ENCODE measurements around the gene RDH14. TPM values are rescaled to one million over a fixed set of nuclear protein-coding genes. Genes with fewer than 3 reads are reported as not detected.

RDH14 gene, protein sequence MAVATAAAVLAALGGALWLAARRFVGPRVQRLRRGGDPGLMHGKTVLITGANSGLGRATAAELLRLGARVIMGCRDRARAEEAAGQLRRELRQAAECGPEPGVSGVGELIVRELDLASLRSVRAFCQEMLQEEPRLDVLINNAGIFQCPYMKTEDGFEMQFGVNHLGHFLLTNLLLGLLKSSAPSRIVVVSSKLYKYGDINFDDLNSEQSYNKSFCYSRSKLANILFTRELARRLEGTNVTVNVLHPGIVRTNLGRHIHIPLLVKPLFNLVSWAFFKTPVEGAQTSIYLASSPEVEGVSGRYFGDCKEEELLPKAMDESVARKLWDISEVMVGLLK
- 19.3 and 26.9 TPM in 2 replicates for polyA plus RNA-seq (2014; cell fraction: cytosol; rRNA removed)
- 15.0 and 22.3 TPM in 2 replicates for polyA plus RNA-seq (2014; cell fraction: nucleus; rRNA removed)

- DNase-seq (ENCODE audit: low spot score) = peak; percentile 95
Measured at GRCh38 chr2:18560031-18560796, at the start of gene RDH14. TSS of gene RDH14 (minus strand) at chr2:18560653. CDS start at chr2:18560572, 81 bp downstream.

- no peak for DNase-seq (ENCODE audit: low spot score)
Measured at GRCh38 chr2:18610090-18610489, 49.6 kb upstream of the RDH14 start.

GRCh38 chr2:18605115-18605514, 44.7 kb upstream of the RDH14 start:
- no peak for DNase-seq (ENCODE audit: low spot score)

- no peak for DNase-seq (ENCODE audit: low spot score)
Measured at GRCh38 chr2:18604531-18604885, 44.1 kb upstream of the RDH14 start.

DNA sequence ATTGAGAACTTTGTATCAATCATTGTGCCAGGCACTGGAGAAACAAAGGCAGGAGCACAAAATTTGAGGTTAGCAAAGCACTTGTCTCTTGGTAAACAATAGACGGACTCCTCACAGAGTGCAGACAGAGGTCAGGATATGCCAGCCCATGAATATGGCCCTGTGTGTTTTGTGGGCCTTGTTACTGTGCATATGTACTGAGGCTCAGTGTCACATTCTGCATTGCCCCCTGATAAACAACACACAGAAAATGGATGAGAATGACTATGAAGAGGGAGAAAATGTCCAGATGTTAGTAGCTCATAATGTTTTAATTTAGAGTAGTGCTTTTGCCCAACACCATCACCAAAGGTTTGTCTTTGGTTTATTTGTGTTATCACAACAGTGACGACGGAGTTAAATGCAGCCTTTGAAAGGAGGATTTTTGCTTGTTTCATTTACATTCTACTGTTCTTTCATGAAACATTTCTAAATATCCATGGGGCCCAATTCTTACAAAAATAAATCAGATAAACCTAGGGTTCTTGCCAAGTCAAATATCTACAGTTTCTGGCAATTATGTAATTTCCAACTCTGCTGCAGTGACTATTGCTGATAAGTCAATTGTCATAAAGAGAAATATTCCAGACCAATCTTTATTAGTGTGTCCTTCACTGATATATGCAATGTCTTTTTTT, 43.5 kb upstream of the RDH14 start:
- DNase-seq (ENCODE audit: low spot score) = no peak

GRCh38 chr2:18602298-18602697, 41.8 kb upstream of the RDH14 start:
- DNase-seq (ENCODE audit: low spot score) = no peak

DNA sequence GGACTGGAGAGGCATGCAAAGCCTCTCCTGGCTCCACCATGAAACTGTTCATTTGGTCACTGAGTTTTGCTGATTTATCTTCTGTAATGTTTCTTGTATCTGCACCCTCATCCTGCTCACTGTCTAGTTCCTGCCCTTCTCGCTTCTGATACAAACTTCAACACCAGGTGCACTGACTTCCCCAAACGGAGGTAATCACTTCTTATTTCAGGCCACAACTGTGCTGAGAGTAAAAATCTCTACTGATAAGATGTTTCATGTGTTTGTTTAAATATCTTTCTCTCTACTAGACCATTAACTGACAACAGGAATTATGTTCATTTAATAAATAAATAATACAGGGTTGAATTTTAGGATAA, 39.8 kb upstream of the RDH14 start:
- DNase-seq (ENCODE audit: low spot score) = no peak

- DNase-seq (ENCODE audit: low spot score) = no peak
Measured at GRCh38 chr2:18599509-18600254, 39.2 kb upstream of the RDH14 start.

- DNase-seq (ENCODE audit: low spot score) = no peak
Measured at GRCh38 chr2:18598848-18599484, 38.5 kb upstream of the RDH14 start.

- no peak for DNase-seq (ENCODE audit: low spot score)
Measured at GRCh38 chr2:18597618-18598017, 37.2 kb upstream of the RDH14 start.

- DNase-seq (ENCODE audit: low spot score) = no peak
Measured at GRCh38 chr2:18596993-18597392, 36.5 kb upstream of the RDH14 start.

DNA sequence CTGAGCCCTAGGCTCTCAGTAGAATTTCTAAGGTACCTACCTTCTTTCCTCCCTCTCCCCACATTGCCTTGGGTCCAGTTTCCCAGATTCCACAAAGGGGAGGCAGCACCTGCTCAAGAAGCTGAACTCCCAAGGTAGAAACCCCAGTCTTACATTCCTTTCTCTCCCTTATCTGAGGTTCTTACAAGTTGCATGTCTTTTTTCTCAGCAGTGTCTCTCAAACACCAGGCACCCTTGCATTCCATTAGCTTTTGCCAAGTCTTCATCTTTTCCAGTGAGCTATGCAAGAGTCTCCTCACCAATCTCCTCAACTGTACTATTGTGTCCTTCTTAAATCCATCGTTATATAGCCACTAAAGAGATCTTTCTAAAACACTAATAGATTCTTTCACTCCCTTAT, 33.0 kb upstream of the RDH14 start:
- no peak for DNase-seq (ENCODE audit: low spot score)

DNA sequence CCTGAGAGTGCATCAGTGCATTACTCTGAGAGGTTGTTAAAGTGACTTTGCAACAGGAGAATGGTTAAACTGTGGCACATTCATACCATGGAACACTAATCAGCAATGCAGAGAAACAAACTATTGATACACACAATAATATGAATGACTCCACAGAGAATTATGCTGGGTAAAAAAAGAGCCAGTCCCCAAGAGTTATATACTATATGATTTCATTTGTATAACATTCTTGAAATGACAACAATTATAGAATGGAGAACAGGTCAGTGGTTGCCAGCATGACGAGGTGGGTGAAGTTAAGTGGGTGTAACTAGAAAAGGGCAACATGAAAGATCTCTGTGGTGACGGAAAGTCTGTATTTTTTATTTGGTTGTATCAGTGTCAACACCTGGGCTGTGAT, 31.9 kb upstream of the RDH14 start:
- no peak for DNase-seq (ENCODE audit: low spot score)

DNA sequence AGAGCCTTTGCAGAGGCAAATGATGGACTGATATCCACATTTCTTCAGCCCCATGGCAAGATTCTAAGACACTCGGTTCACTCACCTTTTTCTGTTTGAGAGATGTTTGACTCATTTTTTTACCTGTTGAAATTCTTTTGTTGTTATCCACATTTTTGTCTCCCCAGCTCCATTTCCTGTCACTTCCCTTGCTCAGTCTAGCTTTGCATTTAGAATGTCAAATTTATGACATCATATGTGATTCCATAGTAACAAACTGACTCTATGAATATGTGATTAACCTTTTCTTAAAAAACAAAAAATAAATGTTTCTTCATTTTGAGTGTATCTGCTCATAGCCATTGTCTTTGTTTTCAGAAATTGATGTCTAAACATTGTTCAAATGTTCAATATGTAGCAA, 28.9 kb upstream of the RDH14 start, which contains the start of gene NT5C1B:
TSS of gene NT5C1B (minus strand) at position 216 of the 400 bp plus-strand sequence. CDS start at position 115, 101 bp downstream.
- no peak for DNase-seq (ENCODE audit: low spot score)

DNA sequence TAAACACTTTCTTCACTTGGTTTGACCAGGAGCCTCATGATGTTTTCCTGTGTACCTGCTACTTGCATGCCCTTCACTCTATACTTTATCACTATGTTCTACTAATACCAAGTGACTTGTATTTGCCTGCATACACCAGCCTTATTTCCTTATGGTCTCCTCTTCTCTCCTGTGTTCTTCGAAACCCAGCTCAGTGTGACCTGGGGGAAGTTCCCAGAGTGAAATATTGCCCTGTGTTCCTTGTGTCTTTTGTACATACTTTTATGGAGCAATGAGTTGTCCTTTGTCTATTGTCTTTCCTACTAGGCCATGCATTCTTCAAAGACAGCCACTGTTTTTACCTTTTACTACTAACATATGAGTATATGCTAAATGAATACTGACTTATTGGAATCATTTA, 28.3 kb upstream of the RDH14 start:
- no peak for DNase-seq (ENCODE audit: low spot score)

DNA sequence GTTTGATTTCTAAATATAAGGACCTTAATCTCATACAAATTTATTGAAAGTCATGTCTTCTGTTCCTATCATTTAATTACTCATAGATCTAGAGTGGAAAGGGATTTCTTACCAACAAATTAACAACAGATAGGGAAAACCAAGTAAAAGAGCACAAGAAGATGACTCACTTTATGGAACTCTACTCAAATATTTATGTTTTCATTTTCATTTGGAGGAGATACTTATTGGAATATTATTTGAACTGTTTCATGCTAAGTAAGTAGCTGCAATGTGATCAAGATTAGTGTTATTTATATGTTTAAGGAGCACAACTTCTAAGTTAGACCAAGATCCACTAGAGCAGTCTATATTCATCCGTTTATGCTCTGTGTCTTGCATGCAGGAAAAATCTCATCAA, 27.6 kb upstream of the RDH14 start:
- no peak for DNase-seq (ENCODE audit: low spot score)

- no peak for DNase-seq (ENCODE audit: low spot score)
Measured at GRCh38 chr2:18585526-18585925, 25.1 kb upstream of the RDH14 start.

DNA sequence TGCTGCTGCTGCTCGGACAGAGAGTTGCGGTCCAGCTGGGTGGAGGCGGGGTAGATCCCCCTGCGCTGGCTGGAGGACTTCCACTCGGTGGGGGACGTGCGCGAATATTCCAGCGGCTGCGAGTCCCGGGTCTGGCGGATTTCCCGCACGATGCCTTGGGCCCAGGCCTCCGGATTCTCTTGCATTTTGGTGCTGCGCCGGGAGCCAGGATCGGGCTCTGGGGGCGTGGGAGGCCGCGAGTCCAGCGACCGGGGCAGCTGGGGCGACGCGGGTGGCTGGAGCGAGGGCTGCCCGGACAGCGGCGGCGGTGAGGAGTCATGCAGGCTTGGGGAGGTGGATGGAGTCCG, 24.1 kb upstream of the RDH14 start:
- DNase-seq (ENCODE audit: low spot score) = no peak

GRCh38 chr2:18583905-18584607, 23.6 kb upstream of the RDH14 start:
- no peak for DNase-seq (ENCODE audit: low spot score)

- no peak for DNase-seq (ENCODE audit: low spot score)
Measured at GRCh38 chr2:18580606-18581005, 20.2 kb upstream of the RDH14 start.

GRCh38 chr2:18578033-18578432, 17.6 kb upstream of the RDH14 start:
- no peak for DNase-seq (ENCODE audit: low spot score)
